HUDEP-2 (cell line): Measurements from ENCODE around the gene RGS19.
"Not testable (repeated sequence)": the region's sequence is repeated elsewhere in the genome, so short reads cannot be mapped to it uniquely, and the experiment has no call there.

Experiments used
- DNase-seq, 76 experiments: peaks; one replicate each; lab custom pipeline; 2025; ENCODE audit not compliant: unreplicated experiment in 76 of 76; lab: John Stamatoyannopoulos, UW

RGS19 gene

GRCh38 chr20:64095927-64096326, 16.6 kb upstream of the RGS19 start:
- no peak for DNase-seq

DNA sequence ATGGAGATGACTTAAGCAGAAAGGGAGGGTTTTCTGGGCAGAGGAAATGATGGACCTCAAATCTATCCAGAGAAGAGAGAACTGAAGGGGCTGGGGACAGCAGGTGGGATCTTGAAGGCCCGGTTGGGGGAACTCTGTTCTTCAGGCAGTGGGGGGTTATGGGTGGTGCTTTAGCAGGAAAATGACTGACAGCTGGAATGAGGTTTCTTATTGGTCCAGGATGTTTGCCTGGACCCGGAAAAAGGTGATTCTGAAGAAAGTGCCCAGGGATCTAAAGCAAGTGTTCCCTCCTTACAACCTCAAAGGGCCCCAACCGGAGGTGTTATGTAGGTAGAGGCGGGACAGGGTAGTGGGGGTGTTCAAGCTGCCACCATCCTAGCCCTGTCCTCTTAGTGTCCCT, 16.1 kb upstream of the RGS19 start:
- DNase-seq: no peak

GRCh38 chr20:64093013-64093503, 13.7 kb upstream of the RGS19 start:
- no peak for DNase-seq

DNA sequence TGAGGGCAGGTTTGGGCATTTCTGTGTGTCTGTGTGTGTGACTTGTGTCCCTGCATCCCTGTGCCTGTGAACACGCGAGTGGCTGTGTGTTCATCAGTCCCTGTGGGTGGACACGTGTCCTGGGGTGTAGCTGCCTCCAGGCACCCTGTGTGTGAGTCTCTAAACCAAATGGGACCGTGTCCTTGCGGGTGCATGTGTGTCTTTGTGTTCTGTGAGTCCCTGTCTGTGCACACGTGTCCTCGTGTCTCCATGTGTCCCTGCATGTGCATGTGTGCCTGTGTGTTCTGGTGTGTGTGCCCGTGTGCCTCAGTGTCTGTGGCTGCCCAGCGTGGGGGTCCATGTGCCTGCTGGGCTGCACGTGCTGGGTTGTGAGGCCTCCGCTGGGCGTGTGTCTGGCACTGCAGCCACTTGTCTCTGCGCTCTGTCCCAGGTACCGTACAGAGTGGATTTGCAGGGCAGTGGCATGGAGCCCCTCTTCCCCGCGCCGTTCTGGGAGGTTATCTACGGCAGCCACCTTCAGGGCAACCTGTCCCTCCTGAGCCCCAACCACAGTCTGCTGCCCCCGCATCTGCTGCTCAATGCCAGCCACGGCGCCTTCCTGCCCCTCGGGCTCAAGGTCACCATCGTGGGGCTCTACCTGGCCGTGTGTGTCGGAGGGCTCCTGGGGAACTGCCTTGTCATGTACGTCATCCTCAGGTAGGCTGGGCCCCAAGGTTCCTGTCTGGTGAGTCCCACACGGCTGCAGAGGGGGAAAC, 13.1 kb upstream of the RGS19 start:
- DNase-seq: no peak

DNA sequence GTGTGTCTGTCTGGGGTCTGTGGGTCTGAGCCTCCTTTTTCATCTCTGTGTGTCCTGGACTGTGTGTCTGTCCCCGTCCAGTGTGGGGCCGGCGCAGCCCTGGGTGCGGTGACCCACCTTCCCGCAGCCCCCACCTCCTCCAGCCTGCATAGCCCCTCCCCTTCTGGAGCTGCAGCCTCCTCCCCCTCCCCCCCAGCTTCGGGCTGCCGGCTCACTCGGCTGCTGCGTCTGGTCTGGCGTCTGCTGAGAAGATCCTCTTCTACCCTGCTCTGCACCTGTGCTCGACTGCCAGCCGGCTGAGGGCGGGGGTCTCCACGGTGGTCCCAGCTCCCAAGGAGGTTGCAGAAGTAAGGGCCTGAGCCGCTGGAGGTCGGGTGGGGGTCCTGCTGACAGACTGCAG, 12.5 kb upstream of the RGS19 start:
- DNase-seq: no peak

DNA sequence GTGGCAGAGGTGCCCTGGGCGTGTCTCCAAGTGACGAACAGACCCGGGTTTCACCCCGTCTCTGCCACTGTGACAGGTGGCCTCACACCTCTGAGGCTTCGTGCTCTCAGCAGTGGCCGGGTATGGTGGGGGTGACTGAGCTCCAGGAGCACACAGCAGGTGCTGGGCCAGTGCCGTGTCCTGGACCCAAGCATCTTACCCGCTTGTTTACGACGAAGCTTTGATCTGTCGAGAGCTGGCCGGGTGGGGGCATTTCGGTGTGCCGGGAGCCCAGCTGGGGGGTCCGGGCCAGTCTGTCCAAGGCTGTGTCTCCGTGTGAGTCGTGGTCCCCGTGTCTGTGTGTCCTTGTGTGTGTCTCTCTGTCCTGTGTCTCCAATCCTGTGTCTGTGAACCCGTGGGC, 12.0 kb upstream of the RGS19 start:
- no peak for DNase-seq

DNA sequence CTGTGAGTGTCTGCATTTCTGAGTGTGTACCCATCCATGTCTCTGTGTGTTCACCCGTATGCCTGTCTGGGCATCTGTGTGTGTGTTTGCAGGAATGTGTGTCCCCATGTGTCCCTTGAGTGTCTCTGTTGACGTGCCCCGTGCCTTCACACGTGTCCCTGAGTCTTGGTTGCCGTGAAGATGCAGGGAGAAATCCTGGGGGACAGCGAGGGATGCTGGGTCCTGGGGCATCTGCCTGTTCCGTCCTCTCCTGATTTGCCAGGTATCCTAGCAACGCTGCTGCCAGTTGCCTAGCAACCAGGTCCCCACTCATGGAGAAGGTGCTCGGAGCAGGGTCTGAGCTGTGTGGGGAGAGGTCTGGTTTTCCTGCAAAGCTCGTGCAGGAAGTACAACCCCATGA, 10.8 kb upstream of the RGS19 start:
- no peak for DNase-seq

DNA sequence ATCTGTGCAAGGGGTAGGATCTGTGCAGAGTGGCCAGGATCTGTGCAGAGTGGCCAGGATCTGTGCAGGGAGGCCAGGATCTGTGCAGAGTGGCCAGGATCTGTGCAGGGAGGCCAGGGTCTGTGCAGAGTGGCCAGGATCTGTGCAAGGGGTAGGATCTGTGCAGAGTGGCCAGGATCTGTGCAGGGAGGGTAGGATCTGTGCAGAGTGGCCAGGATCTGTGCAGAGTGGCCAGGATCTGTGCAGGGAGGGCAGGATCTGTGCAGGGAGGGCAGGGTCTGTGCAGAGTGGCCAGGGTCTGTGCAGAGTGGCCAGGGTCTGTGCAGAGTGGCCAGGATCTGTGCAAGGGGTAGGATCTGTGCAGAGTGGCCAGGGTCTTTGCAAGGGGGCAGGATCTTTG, 9.3 kb upstream of the RGS19 start:
- not testable (repeated sequence) for DNase-seq

GRCh38 chr20:64087226-64087825, 8.0 kb upstream of the RGS19 start:
- not testable (repeated sequence) for DNase-seq

- DNase-seq: no peak
These were observed 7.5 kb upstream of the RGS19 start for GRCh38 chr20:64086801-64087200.

GRCh38 chr20:64084685-64085152, 5.4 kb upstream of the RGS19 start:
- DNase-seq: no peak

GRCh38 chr20:64083804-64084684, 4.7 kb upstream of the RGS19 start, which contains the start of gene LKAAEAR1:
Gene LKAAEAR1, minus strand, starts transcription at chr20:64084398. Its CDS starts 179 bp downstream, at chr20:64084219.
- no peak for DNase-seq

DNA sequence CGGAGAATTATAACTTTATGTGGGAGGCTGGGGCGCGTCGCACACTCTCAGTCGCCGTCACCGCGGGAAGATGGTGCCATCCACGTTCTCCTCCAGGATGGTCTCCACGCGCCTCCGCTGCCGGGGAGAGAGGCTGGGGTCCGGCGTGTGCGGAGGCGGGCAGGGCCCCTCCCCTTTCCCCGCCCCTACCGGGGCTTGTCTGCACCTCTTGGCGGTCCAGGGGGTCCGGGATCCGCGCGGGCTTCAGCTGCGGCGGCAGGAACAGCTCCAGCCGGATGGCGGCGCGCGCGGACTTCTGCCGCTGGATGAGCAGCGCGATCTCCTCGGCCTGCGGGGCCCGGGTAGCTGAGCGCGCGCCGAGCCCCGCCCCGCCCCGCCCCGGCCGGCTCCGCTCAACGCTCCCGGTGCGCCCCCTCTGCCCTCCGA, 4.1 kb upstream of the RGS19 start:
- peak in 40 of 76 experiments; percentile 8 to 61 (median 32) for DNase-seq

DNA sequence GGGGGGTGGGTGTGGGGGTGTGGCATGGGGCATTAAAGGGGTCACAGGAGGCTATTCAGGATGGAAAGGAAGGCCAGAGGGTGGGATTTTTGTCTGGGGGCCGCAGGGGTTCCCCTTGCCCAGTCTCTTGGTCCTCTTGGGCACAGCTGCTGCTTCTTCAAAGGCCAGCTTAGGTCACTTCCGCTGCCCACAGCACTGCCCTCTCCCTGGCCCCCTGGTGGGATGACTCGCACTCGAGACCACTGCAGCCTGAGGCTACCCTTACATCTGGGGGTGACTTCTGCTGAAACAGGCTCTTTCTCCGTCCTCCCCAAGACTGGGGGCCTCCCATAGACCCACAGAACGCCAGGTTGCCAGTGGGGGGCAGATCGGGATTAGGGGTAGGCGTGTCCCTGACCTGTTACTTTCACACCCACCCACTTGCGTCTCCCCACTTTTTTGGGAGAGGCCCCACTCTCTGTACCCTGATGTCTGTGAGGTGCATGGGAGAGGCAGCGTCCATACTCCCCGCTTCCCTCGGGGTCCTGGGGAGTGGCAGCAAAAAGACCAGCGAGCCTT, 3.6 kb upstream of the RGS19 start:
- no peak for DNase-seq

DNA sequence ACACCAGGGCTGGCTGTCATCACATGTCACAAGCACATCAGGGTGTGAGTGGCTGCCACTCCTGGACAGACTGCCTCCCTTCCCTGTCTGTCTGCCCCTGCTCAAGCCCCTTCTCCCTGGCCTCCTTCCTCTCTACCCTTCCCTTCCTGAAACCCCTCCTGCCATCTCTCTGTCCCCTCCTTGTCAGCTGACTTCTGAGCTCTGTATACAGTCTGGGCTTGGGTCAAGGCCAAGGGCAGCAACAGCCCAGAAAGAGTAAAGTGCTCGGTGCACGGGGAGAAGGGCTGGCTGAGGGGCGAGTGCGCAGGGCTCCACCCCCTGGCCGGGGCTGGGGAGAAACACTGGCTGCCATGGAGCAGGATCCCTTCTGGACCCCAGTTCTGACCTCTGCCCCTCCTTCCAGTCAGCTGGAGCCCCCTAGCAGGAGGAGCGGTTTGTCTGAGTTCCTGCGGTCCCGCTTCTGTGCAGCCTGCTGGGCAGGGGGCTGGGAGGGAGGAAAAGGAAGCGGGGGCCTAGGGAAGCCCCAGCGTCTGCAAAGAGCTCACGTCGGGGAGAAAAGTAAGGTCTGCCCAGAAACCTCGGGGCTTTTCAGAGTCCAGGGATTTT, 2.9 kb upstream of the RGS19 start:
- DNase-seq: no peak

GRCh38 chr20:64081624-64081964, 2.3 kb upstream of the RGS19 start:
- no peak for DNase-seq

DNA sequence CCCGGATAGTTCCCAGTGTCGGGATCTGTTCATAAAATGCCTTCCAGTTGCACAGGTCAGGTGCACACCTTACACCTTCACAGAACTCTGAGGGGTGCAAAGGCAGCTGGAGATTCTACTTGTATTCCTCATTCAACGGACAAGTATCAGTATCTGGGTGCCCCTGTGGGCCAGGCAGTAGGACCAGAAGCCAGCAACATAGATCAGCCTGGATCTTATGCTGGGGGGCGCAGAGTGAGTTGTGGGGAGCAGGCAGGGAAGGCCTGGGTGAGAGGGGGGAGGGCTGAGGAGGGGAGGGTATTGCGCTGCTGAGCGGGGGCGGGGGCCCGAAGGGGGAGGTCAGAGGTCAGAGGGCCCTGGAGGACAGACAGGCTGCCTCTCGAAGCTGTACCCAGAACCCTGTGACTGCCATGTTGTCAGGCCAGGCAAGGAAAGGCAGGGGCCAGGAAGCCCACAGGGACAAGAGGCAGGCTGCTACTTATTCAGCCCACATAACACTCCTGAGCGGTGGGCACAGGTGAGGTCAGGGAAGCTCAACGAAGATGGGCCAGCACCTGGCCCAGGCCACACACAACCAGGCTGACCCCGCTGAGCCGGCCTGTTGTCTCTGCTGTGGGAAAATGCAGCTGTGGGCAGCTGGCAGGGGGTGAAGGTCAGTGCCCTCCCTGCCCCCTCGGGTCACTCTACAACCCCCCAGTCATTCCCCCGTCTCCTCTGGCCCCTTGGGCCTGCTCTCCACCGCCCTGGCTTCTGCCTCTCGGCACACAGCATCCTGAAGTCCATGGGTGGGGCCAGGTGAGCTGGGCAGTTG, 1.7 kb upstream of the RGS19 start:
- no peak for DNase-seq

- DNase-seq: peak in 4 of 76 experiments; percentile 19 to 35 (median 26)
These were observed 895 bp upstream of the RGS19 start, which contains the start of gene OPRL1 for GRCh38 chr20:64080013-64080812. Gene OPRL1, plus strand, starts transcription at chr20:64080082. Its CDS starts 12,639 bp downstream, at chr20:64092721.

- DNase-seq: no peak
These were observed 415 bp downstream of the RGS19 start for GRCh38 chr20:64078934-64079272.
